HepG2 (cell line): Measurements from ENCODE around the gene NISCH. TPM values are rescaled to one million over a fixed set of nuclear protein-coding genes. Genes with fewer than 3 reads are reported as not detected.
A peak's percentile ranks its signal among the peaks of the same experiment; 100 is the strongest.

Experiments
- BORCS8-MEF2B ChIP-seq: sonication (generic); formaldehyde crosslinking; IDR thresholded peaks from 2 replicates; pipeline ENCODE4 v1.8.0; 2022; ENCODE audit warnings: mild to moderate bottlenecking, missing genetic modification reagents
- CSRNP1 ChIP-seq: sonication (generic); formaldehyde crosslinking; IDR thresholded peaks from 2 replicates; pipeline ENCODE4 v1.8.1; 2023; ENCODE audit warnings: mild to moderate bottlenecking, missing genetic modification reagents
- FLYWCH1 ChIP-seq: sonication (generic); formaldehyde crosslinking; IDR thresholded peaks from 2 replicates; pipeline ENCODE4 v1.8.1; 2023; ENCODE audit warnings: mild to moderate bottlenecking, missing genetic modification reagents
- KDM1A ChIP-seq: IDR thresholded peaks from 2 replicates; pipeline ENCODE4 v1.6.1; 2016; ENCODE audit warnings: missing compliant biosample characterization
- KLF6 ChIP-seq: IDR thresholded peaks from 2 replicates; pipeline ENCODE4 v1.8.0; 2016; ENCODE audit warnings: missing biosample characterization, missing genetic modification reagents
- SP140L ChIP-seq: sonication (generic); formaldehyde crosslinking; IDR thresholded peaks from 2 replicates; pipeline ENCODE4 v1.4.0; 2020; ENCODE audit warnings: missing genetic modification reagents, borderline replicate concordance
- TARDBP ChIP-seq: sonication (generic); formaldehyde crosslinking; IDR thresholded peaks from 2 replicates; pipeline ENCODE4 v1.8.0; 2022; ENCODE audit warnings: mild to moderate bottlenecking, missing genetic modification reagents
- TFE3 ChIP-seq: IDR thresholded peaks from 2 replicates; pipeline ENCODE4 v1.6.1; 2016
- XRCC5 ChIP-seq: fragments of 200-400 bp; formaldehyde crosslinking; optimal IDR thresholded peaks from 2 replicates; pipeline ENCODE3; 2017; ENCODE audit warnings: mild to moderate bottlenecking, low read length
- ZBTB14 ChIP-seq: sonication (generic); formaldehyde crosslinking; IDR thresholded peaks from 2 replicates; pipeline ENCODE4 v1.4.0; 2020; ENCODE audit warnings: missing genetic modification reagents
- ZHX1 ChIP-seq: sonication (generic); formaldehyde crosslinking; IDR thresholded peaks from 2 replicates; pipeline ENCODE4 v1.8.1; 2022; ENCODE audit warnings: low read depth, mild to moderate bottlenecking, missing genetic modification reagents
- ZMAT3 ChIP-seq: sonication (generic); formaldehyde crosslinking; conservative IDR thresholded peaks from 2 replicates; pipeline ENCODE4 v1.7.0; 2021; ENCODE audit warnings: missing genetic modification reagents
- ZNF253 ChIP-seq: sonication (generic); formaldehyde crosslinking; IDR thresholded peaks from 2 replicates; pipeline ENCODE4 v1.8.0; 2022; ENCODE audit warnings: mild to moderate bottlenecking, missing genetic modification reagents, borderline replicate concordance
- ZNF333 ChIP-seq: sonication (generic); formaldehyde crosslinking; IDR thresholded peaks from 2 replicates; pipeline ENCODE4 v1.4.0; 2020; ENCODE audit warnings: mild to moderate bottlenecking, missing genetic modification reagents, borderline replicate concordance
- ZNF44 ChIP-seq: sonication (generic); formaldehyde crosslinking; IDR thresholded peaks from 2 replicates; pipeline ENCODE4 v1.5.1; 2020; ENCODE audit warnings: mild to moderate bottlenecking, missing genetic modification reagents
- ZNF441 ChIP-seq: sonication (generic); formaldehyde crosslinking; IDR thresholded peaks from 2 replicates; pipeline ENCODE4 v1.7.0; 2021; ENCODE audit warnings: missing genetic modification reagents, borderline replicate concordance
- ZNF709 ChIP-seq: sonication (generic); formaldehyde crosslinking; IDR thresholded peaks from 2 replicates; pipeline ENCODE4 v1.5.0; 2020; ENCODE audit warnings: mild to moderate bottlenecking, missing genetic modification reagents
- ZNF772 ChIP-seq: sonication (generic); formaldehyde crosslinking; IDR thresholded peaks from 2 replicates; pipeline ENCODE4 v1.5.0; 2020; ENCODE audit warnings: mild to moderate bottlenecking, missing genetic modification reagents
- ZSCAN29 ChIP-seq: sonication (generic); formaldehyde crosslinking; conservative IDR thresholded peaks from 2 replicates; pipeline ENCODE4 v1.4.0; 2020; ENCODE audit warnings: mild to moderate bottlenecking, missing genetic modification reagents
- ZZZ3 ChIP-seq: sonication (generic); formaldehyde crosslinking; IDR thresholded peaks from 2 replicates; pipeline ENCODE4 v1.4.0; 2020; ENCODE audit warnings: missing genetic modification reagents, mild to moderate bottlenecking, borderline replicate concordance
- polyA plus RNA-seq, 8 experiments: library from polyadenylated mRNA; depleted of rRNA in 3 of 8; stranded (reverse) in 7 of 8; unstranded in 1 of 8; fragments of >200 nt; fragmentation: Illumina TruSeq in 4 of 8; extraction: Trizol in 4 of 8; gene quantifications; 2 replicates each; pipeline versions ENCODE4 v1.2.1 to v1.2.3, GENCODE V29; 2011 to 2016; ENCODE audit warnings: low read depth in 4 of 8, missing spikeins in 1 of 8, mixed read lengths in 1 of 8; ENCODE audit not compliant: insufficient read depth in 1 of 8
- total RNA-seq, 5 experiments: library from RNA; depleted of rRNA; stranded (reverse); fragments of >200 nt; fragmentation: Illumina TruSeq; extraction: Trizol; gene quantifications; 2 replicates each; pipeline ENCODE4 v1.2.3, GENCODE V29; 2016; ENCODE audit warnings: low read depth in 1 of 5
- TF ChIP-seq, protein P1 (sequence below): sonication (generic); formaldehyde crosslinking; IDR thresholded peaks from 2 replicates; pipeline ENCODE4 v1.8.0; 2022; ENCODE audit warnings: mild to moderate bottlenecking, missing genetic modification reagents

NISCH gene
- total and polyA plus RNA-seq, 2 of the 13 experiments (the other 11 are each of a cell fraction or from before 2014, with no cell fraction given): 27.0 to 47.6 TPM

GRCh38 chr3:52534281-52535183 lies 79.1 kb downstream of the NISCH start (continued):
- TF ChIP-seq ZBTB14 (CRISPR knock-in tag): peak; percentile 78
- TF ChIP-seq XRCC5: peak; percentile 36
- TF ChIP-seq KLF6 (CRISPR knock-in tag): no peak; the same call in 1 of the 2 replicates
- no peak; the same call in 1 of the 2 replicates for TF ChIP-seq BORCS8-MEF2B
- peak; percentile 55; the same call in 1 of the 2 replicates for TF ChIP-seq CSRNP1
- TF ChIP-seq ZMAT3 (CRISPR knock-in tag): no peak; the same call in 1 of the 2 replicates
- TF ChIP-seq ZHX1 (CRISPR knock-in tag): no peak
- TF ChIP-seq ZNF44 (CRISPR knock-in tag): peak; percentile 84
- no peak for TF ChIP-seq ZNF709 (CRISPR knock-in tag)
- no peak for TF ChIP-seq TARDBP (CRISPR knock-in tag)
- TF ChIP-seq, protein P1, sequence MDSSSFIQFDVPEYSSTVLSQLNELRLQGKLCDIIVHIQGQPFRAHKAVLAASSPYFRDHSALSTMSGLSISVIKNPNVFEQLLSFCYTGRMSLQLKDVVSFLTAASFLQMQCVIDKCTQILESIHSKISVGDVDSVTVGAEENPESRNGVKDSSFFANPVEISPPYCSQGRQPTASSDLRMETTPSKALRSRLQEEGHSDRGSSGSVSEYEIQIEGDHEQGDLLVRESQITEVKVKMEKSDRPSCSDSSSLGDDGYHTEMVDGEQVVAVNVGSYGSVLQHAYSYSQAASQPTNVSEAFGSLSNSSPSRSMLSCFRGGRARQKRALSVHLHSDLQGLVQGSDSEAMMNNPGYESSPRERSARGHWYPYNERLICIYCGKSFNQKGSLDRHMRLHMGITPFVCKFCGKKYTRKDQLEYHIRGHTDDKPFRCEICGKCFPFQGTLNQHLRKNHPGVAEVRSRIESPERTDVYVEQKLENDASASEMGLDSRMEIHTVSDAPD (CRISPR knock-in tag): peak; percentile 57
- TF ChIP-seq ZSCAN29 (CRISPR knock-in tag): no peak
- TF ChIP-seq ZNF772 (CRISPR knock-in tag): peak; percentile 38
- TF ChIP-seq ZNF333 (CRISPR knock-in tag): no peak; the same call in 1 of the 2 replicates
- TF ChIP-seq FLYWCH1 (CRISPR knock-in tag): no peak
- TF ChIP-seq KDM1A (CRISPR knock-in tag): no peak
- peak; percentile 30; the same call in 1 of the 2 replicates for TF ChIP-seq ZNF441 (CRISPR knock-in tag)
- no peak for TF ChIP-seq SP140L (CRISPR knock-in tag)
- no peak for TF ChIP-seq ZZZ3 (CRISPR knock-in tag)
- TF ChIP-seq ZNF253 (CRISPR knock-in tag): no peak
- TF ChIP-seq TFE3 (CRISPR knock-in tag): 0 out of 2 replicates have a peak, but pooled peaks have one; percentile 15
